GM12878 (cell line): ENCODE data around the gene LRRC27. TPM values are rescaled to one million over a fixed set of nuclear protein-coding genes. Genes with fewer than 3 reads are reported as not detected.

Experiments
- IRF4 ChIP-seq: IDR thresholded peaks from 2 replicates; pipeline ENCODE4 v1.6.1; 2011; ENCODE audit warnings: low read depth, low read length
- POU2F2 ChIP-seq: IDR thresholded peaks from 3 replicates; pipeline ENCODE4 v1.6.1; 2011; ENCODE audit warnings: low read depth, mild to moderate bottlenecking, low read length, borderline replicate concordance
- RBBP5 ChIP-seq: fragments of 200-600 bp; sonication (generic); conservative IDR thresholded peaks from 2 replicates; pipeline ENCODE4 v1.6.1; 2016
- ZNF687 ChIP-seq: fragments of 450-650 bp; IDR thresholded peaks from 2 replicates; pipeline ENCODE4 v1.6.1; 2017; ENCODE audit warnings: mild to moderate bottlenecking, moderate library complexity
- polyA plus RNA-seq, 11 experiments: library from polyadenylated mRNA; depleted of rRNA in 4 of 11; unstranded in 6 of 11; stranded (reverse) in 5 of 11; fragments of >200 nt; fragmentation: Nextera tagmentation in 4 of 11; fragmentation: Illumina TruSeq in 1 of 11; extraction: Ambion mirVana in 4 of 11; extraction: Trizol in 1 of 11; gene quantifications; 1 replicate in 1 of 11; 2 replicates in 10 of 11; pipeline versions ENCODE4 v1.2.1 to v1.2.3, GENCODE V29; 2011 to 2016; ENCODE audit warnings: inconsistent platforms in 2 of 11, missing spikeins in 2 of 11, low read depth in 1 of 11
- total RNA-seq, 4 experiments: library from RNA; depleted of rRNA in 3 of 4; stranded (reverse); fragments of >200 nt in 3 of 4; fragmentation: Illumina TruSeq in 1 of 4; extraction: Trizol in 1 of 4; gene quantifications; 2 replicates each; pipeline versions ENCODE4 v1.2.1 to v1.2.3, GENCODE V29; 2013 to 2021
- TF ChIP-seq, protein P1 (sequence below): fragments of 450-650 bp; IDR thresholded peaks from 2 replicates; pipeline ENCODE4 v1.6.1; 2018; ENCODE audit warnings: mild to moderate bottlenecking, low read depth, moderate library complexity; ENCODE audit not compliant: partially characterized antibody
- TF ChIP-seq, protein P2 (sequence below): fragments of 450-650 bp; formaldehyde crosslinking; IDR thresholded peaks from 2 replicates; pipeline ENCODE4 v1.4.0; 2022; ENCODE audit warnings: mild to moderate bottlenecking, moderate library complexity
- TF ChIP-seq, protein P3 (sequence below): IDR thresholded peaks from 2 replicates; pipeline ENCODE4 v1.6.1; 2012; ENCODE audit warnings: low read depth, low read length, improper control_type of control experiment

LRRC27 gene
- total and polyA plus RNA-seq, 10 of the 15 experiments (the other 5 are each of a cell fraction or from before 2014, with no cell fraction given): 0.48 to 6.9 (median 4.7) TPM

DNA sequence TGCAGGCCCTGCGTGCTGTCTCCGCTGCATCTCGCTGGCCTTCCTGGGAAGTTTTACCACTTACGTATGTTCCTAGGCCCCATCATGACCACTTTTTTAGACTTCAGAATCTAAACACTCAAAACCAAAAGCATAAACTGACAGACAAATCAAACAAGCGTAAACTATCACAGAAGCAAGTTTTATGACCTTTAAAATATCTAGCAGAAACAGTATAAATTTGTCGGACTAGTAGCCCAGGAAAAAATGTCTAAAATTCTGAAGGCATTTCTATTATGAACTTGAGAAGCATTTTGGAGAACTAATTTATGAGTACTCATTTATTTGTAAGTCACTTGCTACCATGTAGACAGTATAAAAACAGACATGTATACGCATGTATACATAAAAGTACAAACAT, 10.6 kb downstream of the LRRC27 start (continued):
- TF ChIP-seq, protein P1, sequence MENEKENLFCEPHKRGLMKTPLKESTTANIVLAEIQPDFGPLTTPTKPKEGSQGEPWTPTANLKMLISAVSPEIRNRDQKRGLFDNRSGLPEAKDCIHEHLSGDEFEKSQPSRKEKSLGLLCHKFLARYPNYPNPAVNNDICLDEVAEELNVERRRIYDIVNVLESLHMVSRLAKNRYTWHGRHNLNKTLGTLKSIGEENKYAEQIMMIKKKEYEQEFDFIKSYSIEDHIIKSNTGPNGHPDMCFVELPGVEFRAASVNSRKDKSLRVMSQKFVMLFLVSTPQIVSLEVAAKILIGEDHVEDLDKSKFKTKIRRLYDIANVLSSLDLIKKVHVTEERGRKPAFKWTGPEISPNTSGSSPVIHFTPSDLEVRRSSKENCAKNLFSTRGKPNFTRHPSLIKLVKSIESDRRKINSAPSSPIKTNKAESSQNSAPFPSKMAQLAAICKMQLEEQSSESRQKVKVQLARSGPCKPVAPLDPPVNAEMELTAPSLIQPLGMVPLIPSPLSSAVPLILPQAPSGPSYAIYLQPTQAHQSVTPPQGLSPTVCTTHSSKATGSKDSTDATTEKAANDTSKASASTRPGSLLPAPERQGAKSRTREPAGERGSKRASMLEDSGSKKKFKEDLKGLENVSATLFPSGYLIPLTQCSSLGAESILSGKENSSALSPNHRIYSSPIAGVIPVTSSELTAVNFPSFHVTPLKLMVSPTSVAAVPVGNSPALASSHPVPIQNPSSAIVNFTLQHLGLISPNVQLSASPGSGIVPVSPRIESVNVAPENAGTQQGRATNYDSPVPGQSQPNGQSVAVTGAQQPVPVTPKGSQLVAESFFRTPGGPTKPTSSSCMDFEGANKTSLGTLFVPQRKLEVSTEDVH: no peak
- TF ChIP-seq, protein P2, sequence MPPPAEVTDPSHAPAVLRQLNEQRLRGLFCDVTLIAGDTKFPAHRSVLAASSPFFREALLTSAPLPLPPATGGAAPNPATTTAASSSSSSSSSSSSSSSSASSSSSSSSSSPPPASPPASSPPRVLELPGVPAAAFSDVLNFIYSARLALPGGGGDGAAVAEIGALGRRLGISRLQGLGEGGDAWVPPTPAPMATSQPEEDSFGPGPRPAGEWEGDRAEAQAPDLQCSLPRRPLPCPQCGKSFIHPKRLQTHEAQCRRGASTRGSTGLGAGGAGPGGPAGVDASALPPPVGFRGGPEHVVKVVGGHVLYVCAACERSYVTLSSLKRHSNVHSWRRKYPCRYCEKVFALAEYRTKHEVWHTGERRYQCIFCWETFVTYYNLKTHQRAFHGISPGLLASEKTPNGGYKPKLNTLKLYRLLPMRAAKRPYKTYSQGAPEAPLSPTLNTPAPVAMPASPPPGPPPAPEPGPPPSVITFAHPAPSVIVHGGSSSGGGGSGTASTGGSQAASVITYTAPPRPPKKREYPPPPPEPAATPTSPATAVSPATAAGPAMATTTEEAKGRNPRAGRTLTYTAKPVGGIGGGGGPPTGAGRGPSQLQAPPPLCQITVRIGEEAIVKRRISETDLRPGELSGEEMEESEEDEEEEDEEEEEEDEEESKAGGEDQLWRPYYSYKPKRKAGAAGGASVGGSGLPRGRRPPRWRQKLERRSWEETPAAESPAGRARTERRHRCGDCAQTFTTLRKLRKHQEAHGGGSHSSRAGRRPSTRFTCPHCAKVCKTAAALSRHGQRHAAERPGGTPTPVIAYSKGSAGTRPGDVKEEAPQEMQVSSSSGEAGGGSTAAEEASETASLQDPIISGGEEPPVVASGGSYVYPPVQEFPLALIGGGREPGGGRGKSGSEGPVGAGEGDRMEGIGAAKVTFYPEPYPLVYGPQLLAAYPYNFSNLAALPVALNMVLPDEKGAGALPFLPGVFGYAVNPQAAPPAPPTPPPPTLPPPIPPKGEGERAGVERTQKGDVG (CRISPR knock-in tag): no peak
- TF ChIP-seq IRF4 (no peak), ZNF687 (no peak), RBBP5 (no peak), POU2F2 (no peak)
- TF ChIP-seq, protein P3, sequence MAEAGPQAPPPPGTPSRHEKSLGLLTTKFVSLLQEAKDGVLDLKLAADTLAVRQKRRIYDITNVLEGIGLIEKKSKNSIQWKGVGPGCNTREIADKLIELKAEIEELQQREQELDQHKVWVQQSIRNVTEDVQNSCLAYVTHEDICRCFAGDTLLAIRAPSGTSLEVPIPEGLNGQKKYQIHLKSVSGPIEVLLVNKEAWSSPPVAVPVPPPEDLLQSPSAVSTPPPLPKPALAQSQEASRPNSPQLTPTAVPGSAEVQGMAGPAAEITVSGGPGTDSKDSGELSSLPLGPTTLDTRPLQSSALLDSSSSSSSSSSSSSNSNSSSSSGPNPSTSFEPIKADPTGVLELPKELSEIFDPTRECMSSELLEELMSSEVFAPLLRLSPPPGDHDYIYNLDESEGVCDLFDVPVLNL: no peak
